ENCODE measurements around the gene ANO8.

DNA sequence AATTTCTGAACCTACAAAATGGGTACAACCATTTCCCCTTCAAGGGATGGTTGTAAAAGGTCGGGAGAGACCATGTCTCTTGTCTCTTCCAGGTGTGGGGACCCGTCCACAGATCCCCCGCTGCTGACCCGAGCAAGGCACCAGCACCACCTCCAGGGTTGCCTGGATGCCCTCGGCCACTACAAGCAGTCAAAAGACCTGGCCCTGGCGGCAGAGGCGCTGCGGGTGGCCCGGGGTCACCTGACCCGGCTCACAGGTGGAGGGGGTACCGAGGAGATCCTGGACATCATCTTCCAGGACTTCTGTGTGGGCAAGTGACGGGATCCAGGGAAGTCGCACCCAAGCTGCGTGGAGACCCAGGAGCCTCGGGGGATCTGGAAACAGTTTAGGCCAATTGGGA, 6.7 kb upstream of the ANO8 start:
- TF ChIP-seq, protein P1, sequence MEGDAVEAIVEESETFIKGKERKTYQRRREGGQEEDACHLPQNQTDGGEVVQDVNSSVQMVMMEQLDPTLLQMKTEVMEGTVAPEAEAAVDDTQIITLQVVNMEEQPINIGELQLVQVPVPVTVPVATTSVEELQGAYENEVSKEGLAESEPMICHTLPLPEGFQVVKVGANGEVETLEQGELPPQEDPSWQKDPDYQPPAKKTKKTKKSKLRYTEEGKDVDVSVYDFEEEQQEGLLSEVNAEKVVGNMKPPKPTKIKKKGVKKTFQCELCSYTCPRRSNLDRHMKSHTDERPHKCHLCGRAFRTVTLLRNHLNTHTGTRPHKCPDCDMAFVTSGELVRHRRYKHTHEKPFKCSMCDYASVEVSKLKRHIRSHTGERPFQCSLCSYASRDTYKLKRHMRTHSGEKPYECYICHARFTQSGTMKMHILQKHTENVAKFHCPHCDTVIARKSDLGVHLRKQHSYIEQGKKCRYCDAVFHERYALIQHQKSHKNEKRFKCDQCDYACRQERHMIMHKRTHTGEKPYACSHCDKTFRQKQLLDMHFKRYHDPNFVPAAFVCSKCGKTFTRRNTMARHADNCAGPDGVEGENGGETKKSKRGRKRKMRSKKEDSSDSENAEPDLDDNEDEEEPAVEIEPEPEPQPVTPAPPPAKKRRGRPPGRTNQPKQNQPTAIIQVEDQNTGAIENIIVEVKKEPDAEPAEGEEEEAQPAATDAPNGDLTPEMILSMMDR (IDR thresholded peaks at IDR 0.05 in 4 of 5, conservative IDR thresholded peaks at IDR 0.05 in 1 of 5): no peak
- TF ChIP-seq POLR2A (IDR thresholded peaks at IDR 0.05): no peak
